GM21825 (cell line): ENCODE measurements around the gene MINDY3.
"Not testable (repeated sequence)": the region's sequence is repeated elsewhere in the genome, so short reads cannot be mapped to it uniquely, and the experiment has no call there.

Experiments used
- ATAC-seq: cut with Tn5 transposase; IDR thresholded peaks from one replicate; pipeline ENCODE4 v1.9.1; 2021; ENCODE audit warnings: mild to moderate bottlenecking, moderate library complexity; ENCODE audit not compliant: unreplicated experiment

Gene MINDY3

GRCh38 chr10:15857107-15857575, 3.2 kb downstream of the MINDY3 start:
- ATAC-seq: no peak

- no peak for ATAC-seq
These were observed 3.8 kb downstream of the MINDY3 start for GRCh38 chr10:15856328-15857015.

GRCh38 chr10:15853800-15854199, 6.5 kb downstream of the MINDY3 start:
- no peak for ATAC-seq

GRCh38 chr10:15852111-15852557, 8.2 kb downstream of the MINDY3 start:
- ATAC-seq: no peak

GRCh38 chr10:15850337-15850978, 9.8 kb downstream of the MINDY3 start:
- ATAC-seq: not testable (repeated sequence)

- ATAC-seq: no peak
These were observed 11.0 kb downstream of the MINDY3 start for GRCh38 chr10:15849316-15849715.

- no peak for ATAC-seq
These were observed 12.8 kb downstream of the MINDY3 start for GRCh38 chr10:15847481-15847880.

GRCh38 chr10:15844517-15844916, 15.8 kb downstream of the MINDY3 start:
- ATAC-seq: no peak

- no peak for ATAC-seq
These were observed 16.6 kb downstream of the MINDY3 start for GRCh38 chr10:15843695-15844094.

- ATAC-seq: no peak
These were observed 17.6 kb downstream of the MINDY3 start for GRCh38 chr10:15842556-15843169.

GRCh38 chr10:15841696-15842095, 18.6 kb downstream of the MINDY3 start:
- no peak for ATAC-seq

- ATAC-seq: no peak
These were observed 23.5 kb downstream of the MINDY3 start for GRCh38 chr10:15836807-15837206.

GRCh38 chr10:15829495-15829894, 30.8 kb downstream of the MINDY3 start:
- ATAC-seq: no peak

GRCh38 chr10:15824498-15824897, 35.8 kb downstream of the MINDY3 start:
- no peak for ATAC-seq

GRCh38 chr10:15822131-15822530, 38.2 kb downstream of the MINDY3 start:
- ATAC-seq: no peak

- no peak for ATAC-seq
These were observed 39.1 kb downstream of the MINDY3 start for GRCh38 chr10:15821046-15821683.

GRCh38 chr10:15817409-15818046, 42.8 kb downstream of the MINDY3 start:
- ATAC-seq: no peak

GRCh38 chr10:15815242-15815885, 44.9 kb downstream of the MINDY3 start:
- no peak for ATAC-seq

GRCh38 chr10:15814565-15814964, 45.7 kb downstream of the MINDY3 start:
- ATAC-seq: no peak

GRCh38 chr10:15813415-15813814, 46.9 kb downstream of the MINDY3 start:
- no peak for ATAC-seq

- ATAC-seq: no peak
These were observed 50.9 kb downstream of the MINDY3 start for GRCh38 chr10:15809450-15809849.
